HEK293 (cell line): ENCODE results near the gene TXNL1.

Experiments used
- CTCF ChIA-PET: fragments of 350-600 bp; formaldehyde crosslinking; extraction: SDS; loops from one replicate; lab custom pipeline; 2021; ENCODE audit warnings: antibody characterized with exemption; lab: Yijun Ruan, JAX
- POLR2A ChIA-PET: fragments of 300-600 bp; formaldehyde crosslinking; extraction: SDS; loops from one replicate; lab custom pipeline; 2020; ENCODE audit warnings: antibody characterized with exemption, inconsistent platforms; lab: Yijun Ruan, JAX
- H3K27ac ChIP-seq: fragments of 200-500 bp; sonication (Bioruptor generic); 2 replicates; pipeline ENCODE4 v1.5.1; 2014; ENCODE audit warnings: low read depth, low read length, control low read depth, inconsistent platforms; ENCODE audit errors: extremely low read depth
- H3K36me3 ChIP-seq, 2 experiments: fragments of 200-500 bp in 1 of 2; sonication (Bioruptor generic) in 1 of 2; 1 replicate in 1 of 2; 2 replicates in 1 of 2; pipeline ENCODE4 v1.5.1; 2014 to 2017; ENCODE audit warnings: inconsistent platforms in 2 of 2, low read length in 2 of 2; ENCODE audit not compliant: control insufficient read depth in 2 of 2, insufficient read depth in 1 of 2
- H3K4me1 ChIP-seq: fragments of 200-500 bp; sonication (Bioruptor generic); 2 replicates; pipeline ENCODE4 v1.5.1; 2014; ENCODE audit warnings: mild to moderate bottlenecking, low read length, inconsistent platforms; ENCODE audit not compliant: control insufficient read depth, insufficient read depth
- H3K4me3 ChIP-seq: 2 replicates; pipeline ENCODE4 v1.5.1; 2011; ENCODE audit warnings: low read depth, mild to moderate bottlenecking, control low read depth, low read length, moderate library complexity
- H3K9me3 ChIP-seq: fragments of 200-500 bp; sonication (Bioruptor generic); 2 replicates; pipeline ENCODE4 v1.5.1; 2014; ENCODE audit warnings: low read depth, low read length, inconsistent platforms; ENCODE audit not compliant: control insufficient read depth, insufficient read depth
- EGR2 ChIP-seq: fragments of 450-650 bp; formaldehyde crosslinking; IDR thresholded peaks from 2 replicates; pipeline ENCODE4 v1.5.1; 2016; ENCODE audit warnings: low read depth, missing biosample characterization, missing genetic modification characterization
- INSM2 ChIP-seq: fragments of 450-650 bp; formaldehyde crosslinking; IDR thresholded peaks from 2 replicates; pipeline ENCODE4 v1.5.1; 2016; ENCODE audit warnings: missing biosample characterization, missing genetic modification characterization
- KLF1 ChIP-seq: fragments of 450-650 bp; formaldehyde crosslinking; IDR thresholded peaks from 2 replicates; pipeline ENCODE4 v1.5.1; 2016; ENCODE audit warnings: missing biosample characterization, missing genetic modification characterization
- OVOL3 ChIP-seq: fragments of 450-650 bp; formaldehyde crosslinking; IDR thresholded peaks from 2 replicates; pipeline ENCODE4 v1.5.1; 2016; ENCODE audit warnings: missing biosample characterization, missing genetic modification characterization
- SETDB1 ChIP-seq: IDR thresholded peaks from one replicate; pipeline ENCODE4 v1.6.1; 2017; ENCODE audit warnings: mild to moderate bottlenecking, low read length, moderate library complexity, mixed read lengths; ENCODE audit not compliant: insufficient read length
- SP2 ChIP-seq: fragments of 450-650 bp; formaldehyde crosslinking; IDR thresholded peaks from 2 replicates; pipeline ENCODE4 v1.5.1; 2016; ENCODE audit warnings: missing biosample characterization, missing genetic modification characterization
- SP7 ChIP-seq: fragments of 450-650 bp; formaldehyde crosslinking; IDR thresholded peaks from 2 replicates; pipeline ENCODE4 v1.5.1; 2016; ENCODE audit warnings: missing biosample characterization, missing genetic modification characterization
- YY1 ChIP-seq: fragments of 450-650 bp; formaldehyde crosslinking; IDR thresholded peaks from 2 replicates; pipeline ENCODE4 v1.5.1; 2018; ENCODE audit warnings: missing biosample characterization, missing genetic modification characterization
- ZBTB10 ChIP-seq: fragments of 450-650 bp; formaldehyde crosslinking; IDR thresholded peaks from 2 replicates; pipeline ENCODE4 v1.5.1; 2016; ENCODE audit warnings: missing biosample characterization, missing genetic modification characterization
- ZNF140 ChIP-seq: fragments of 450-650 bp; formaldehyde crosslinking; IDR thresholded peaks from 2 replicates; pipeline ENCODE4 v1.5.1; 2016; ENCODE audit warnings: missing biosample characterization, missing genetic modification characterization
- ZNF2 ChIP-seq: fragments of 450-650 bp; formaldehyde crosslinking; IDR thresholded peaks from 2 replicates; pipeline ENCODE4 v1.5.1; 2016; ENCODE audit warnings: missing biosample characterization, missing genetic modification characterization
- ZNF23 ChIP-seq: fragments of 450-650 bp; formaldehyde crosslinking; IDR thresholded peaks from 2 replicates; pipeline ENCODE4 v1.5.1; 2016; ENCODE audit warnings: missing biosample characterization, missing genetic modification characterization, borderline replicate concordance
- ZNF366 ChIP-seq: fragments of 450-650 bp; formaldehyde crosslinking; conservative IDR thresholded peaks from 2 replicates; pipeline ENCODE4 v1.5.1; 2016; ENCODE audit warnings: missing biosample characterization, missing genetic modification characterization
- ZNF514 ChIP-seq: fragments of 450-650 bp; formaldehyde crosslinking; IDR thresholded peaks from 2 replicates; pipeline ENCODE4 v1.5.1; 2016; ENCODE audit warnings: missing biosample characterization, missing genetic modification characterization
- ZNF555 ChIP-seq: fragments of 450-650 bp; formaldehyde crosslinking; conservative IDR thresholded peaks from 2 replicates; pipeline ENCODE4 v1.5.1; 2017; ENCODE audit warnings: missing biosample characterization, mild to moderate bottlenecking, missing genetic modification characterization, inconsistent platforms
- ZNF610 ChIP-seq: fragments of 450-650 bp; formaldehyde crosslinking; IDR thresholded peaks from 2 replicates; pipeline ENCODE4 v1.5.1; 2016; ENCODE audit warnings: missing biosample characterization, missing genetic modification characterization, borderline replicate concordance
- ZNF624 ChIP-seq: fragments of 450-650 bp; formaldehyde crosslinking; IDR thresholded peaks from 2 replicates; pipeline ENCODE4 v1.5.1; 2017; ENCODE audit warnings: missing biosample characterization, missing genetic modification characterization
- ZNF704 ChIP-seq: fragments of 450-650 bp; formaldehyde crosslinking; IDR thresholded peaks from 2 replicates; pipeline ENCODE4 v1.5.1; 2016; ENCODE audit warnings: missing biosample characterization, missing genetic modification characterization
- ZNF792 ChIP-seq: fragments of 450-650 bp; formaldehyde crosslinking; IDR thresholded peaks from 2 replicates; pipeline ENCODE4 v1.5.1; 2016; ENCODE audit warnings: missing biosample characterization, missing genetic modification characterization
- ZNF837 ChIP-seq: fragments of 450-650 bp; formaldehyde crosslinking; IDR thresholded peaks from 2 replicates; pipeline ENCODE4 v1.5.1; 2016; ENCODE audit warnings: missing biosample characterization, missing genetic modification characterization
- ZSCAN16 ChIP-seq: fragments of 450-650 bp; formaldehyde crosslinking; IDR thresholded peaks from 2 replicates; pipeline ENCODE4 v1.5.1; 2016; ENCODE audit warnings: missing biosample characterization, missing genetic modification characterization
- ZSCAN4 ChIP-seq: fragments of 450-650 bp; formaldehyde crosslinking; IDR thresholded peaks from 2 replicates; pipeline ENCODE4 v1.5.1; 2017; ENCODE audit warnings: missing biosample characterization, missing genetic modification characterization
- ZSCAN5A ChIP-seq: fragments of 450-650 bp; formaldehyde crosslinking; IDR thresholded peaks from 2 replicates; pipeline ENCODE4 v1.5.1; 2016; ENCODE audit warnings: missing biosample characterization, missing genetic modification characterization

The TXNL1 gene

GRCh38 chr18:56638232-56639103, at the start of gene TXNL1 (continued):
- TF ChIP-seq ZNF555 (tag by site-specific recombination): no peak
- TF ChIP-seq, all 188 proteins: peak for 42

- TF ChIP-seq SP7 (tag by site-specific recombination) (no peak), ZNF704 (tag by site-specific recombination) (no peak), ZNF140 (no peak), INSM2 (no peak), ZSCAN4 (tag by site-specific recombination) (no peak), ZNF792 (tag by site-specific recombination) (no peak), SP2 (no peak), ZNF366 (tag by site-specific recombination) (no peak), ZNF624 (tag by site-specific recombination) (no peak), ZSCAN16 (no peak), YY1 (tag by site-specific recombination) (no peak)
- Histone ChIP-seq H3K27ac (no peak overlapping the region), H3K4me1 (no peaks in the 10 kb centered on the region), H3K36me3 (peaks cover 4 to 6% of the 10 kb centered on the region in 2 experiments), H3K9me3 (no peaks in the 10 kb centered on the region), H3K4me3 (no peak overlapping the region)
- ChIA-PET POLR2A (no interaction called here), CTCF (no interaction called here)
These were observed 45.9 kb upstream of the TXNL1 start for GRCh38 chr18:56684277-56684676.

GRCh38 chr18:56678836-56679565, 40.6 kb upstream of the TXNL1 start:
- H3K4me3 ChIP-seq: no peak overlapping the region
- peaks cover 0 to 6% of the 10 kb centered on the region in 2 experiments; a peak in 1 of 3 replicates for H3K36me3 ChIP-seq
- TF ChIP-seq OVOL3 (tag by site-specific recombination): no peak
- TF ChIP-seq ZNF514 (tag by site-specific recombination): no peak
- TF ChIP-seq EGR2 (tag by site-specific recombination): no peak
- no peak for TF ChIP-seq ZSCAN5A
- no peak for TF ChIP-seq ZNF610 (tag by site-specific recombination)
- TF ChIP-seq ZNF2 (tag by site-specific recombination): no peak
- no peak for TF ChIP-seq ZNF23 (tag by site-specific recombination)
- no peak for TF ChIP-seq KLF1 (tag by site-specific recombination)
- no peak for TF ChIP-seq ZBTB10
- no peak for TF ChIP-seq ZNF837 (tag by site-specific recombination)
- TF ChIP-seq SETDB1: no peak
- TF ChIP-seq, all 188 proteins: peak for 0
- ChIA-PET CTCF (no interaction called here), POLR2A (no interaction called here)
- Histone ChIP-seq H3K27ac (no peak overlapping the region), H3K9me3 (no peaks in the 10 kb centered on the region), H3K4me1 (no peaks in the 10 kb centered on the region)
